IPS-15b (cell line): ENCODE results near the gene GALNT1.

ENCODE experiments used
- H3K27me3 ChIP-seq: one replicate; pipeline ENCODE4 v1.6.1; 2013; ENCODE audit warnings: low read length; ENCODE audit not compliant: control insufficient read depth, insufficient read depth
- H3K36me3 ChIP-seq: one replicate; pipeline ENCODE4 v1.6.1; 2013; ENCODE audit warnings: low read length; ENCODE audit not compliant: control insufficient read depth, insufficient read depth
- H3K4me1 ChIP-seq: one replicate; pipeline ENCODE4 v1.6.1; 2013; ENCODE audit warnings: mild to moderate bottlenecking, low read length; ENCODE audit not compliant: control insufficient read depth, insufficient read depth
- H3K4me3 ChIP-seq: one replicate; pipeline ENCODE4 v1.5.1; 2013; ENCODE audit warnings: low read depth, low read length
- H3K9ac ChIP-seq: one replicate; pipeline ENCODE4 v1.6.1; 2013; ENCODE audit warnings: low read depth, mild to moderate bottlenecking, low read length
- H3K9me3 ChIP-seq: one replicate; pipeline ENCODE4 v1.6.1; 2013; ENCODE audit warnings: mild to moderate bottlenecking, low read length; ENCODE audit not compliant: control insufficient read depth, insufficient read depth

The GALNT1 gene

DNA sequence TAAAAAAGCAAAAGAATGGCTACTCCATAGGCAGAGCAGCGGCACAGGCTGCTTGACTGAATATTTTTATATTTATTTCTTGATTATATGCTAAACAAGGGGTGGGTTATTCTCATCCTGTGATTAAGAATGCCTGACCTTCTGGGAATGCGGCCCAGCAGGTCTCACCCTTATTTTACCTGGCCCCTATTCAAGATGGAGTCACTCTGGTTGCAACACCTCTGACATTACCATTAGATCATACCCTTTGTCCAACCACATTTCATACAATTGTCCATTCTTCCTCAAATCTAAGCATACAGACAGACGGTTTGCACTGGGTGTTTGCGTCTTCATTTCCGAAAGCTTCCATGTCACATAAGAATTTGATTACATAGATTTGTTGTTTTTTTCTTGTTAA is 168.2 kb downstream of the GALNT1 start:
- H3K9ac ChIP-seq: no peak overlapping the region

DNA sequence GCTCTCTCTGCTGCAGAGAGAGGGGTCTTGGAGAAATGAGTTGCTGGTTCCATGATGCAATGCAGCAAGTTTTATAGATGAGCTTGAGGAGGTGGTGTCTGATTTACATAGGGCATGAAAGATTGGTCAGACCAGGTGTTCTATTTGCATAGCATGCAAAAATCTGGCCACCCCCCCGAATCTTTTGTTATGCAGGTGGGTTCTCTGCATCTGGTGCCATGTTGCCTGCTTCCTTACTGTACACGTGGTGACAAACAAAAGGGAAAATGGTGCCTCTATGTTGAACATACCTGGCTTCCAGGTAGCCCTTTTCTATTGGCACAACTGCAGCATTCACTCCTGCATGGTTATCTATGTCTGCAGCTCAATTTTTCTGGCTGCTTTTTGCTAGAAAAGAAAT is 169.4 kb downstream of the GALNT1 start:
- H3K9ac ChIP-seq: no peak overlapping the region
- no peaks in the 10 kb centered on the region for H3K36me3 ChIP-seq

More for the DNA sequence above, 168.2 kb downstream of the GALNT1 start:
- H3K36me3 ChIP-seq: no peaks in the 10 kb centered on the region
- H3K4me3 ChIP-seq: no peak overlapping the region
- peaks cover 5% of the 10 kb centered on the region for H3K4me1 ChIP-seq
- no peaks in the 10 kb centered on the region for H3K27me3 ChIP-seq
- no peaks in the 10 kb centered on the region for H3K9me3 ChIP-seq

DNA sequence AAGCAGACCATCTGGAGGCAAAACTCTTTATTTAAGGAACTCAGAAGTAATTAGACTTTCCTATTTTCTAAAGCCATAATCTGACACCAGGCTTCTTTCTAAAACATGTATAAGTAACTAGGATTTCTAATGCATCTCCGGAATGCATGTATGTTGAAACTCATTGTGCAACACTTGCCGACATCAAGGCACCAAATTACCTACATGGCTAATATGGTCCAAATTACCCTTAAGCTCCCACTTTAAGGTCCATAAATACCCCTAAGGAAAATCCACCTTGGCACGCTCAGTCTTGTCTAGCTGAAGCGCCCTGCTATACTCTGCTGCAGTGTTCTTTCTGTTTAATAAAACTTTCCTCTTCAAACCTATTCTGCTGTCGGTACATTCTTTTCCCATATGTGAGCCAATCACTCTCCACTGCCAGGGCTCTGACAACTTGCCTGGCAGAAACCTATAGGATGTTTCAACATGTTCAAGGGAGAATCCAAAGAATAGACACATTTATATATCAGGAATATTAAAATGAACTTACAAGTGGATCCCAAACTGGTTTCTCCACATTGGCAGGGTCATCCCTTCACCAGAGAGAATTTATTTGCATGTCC is 171.9 kb downstream of the GALNT1 start:
- Histone ChIP-seq H3K9ac (no peak overlapping the region), H3K9me3 (no peaks in the 10 kb centered on the region), H3K4me3 (no peak overlapping the region), H3K27me3 (no peaks in the 10 kb centered on the region), H3K36me3 (no peaks in the 10 kb centered on the region), H3K4me1 (peaks cover 4% of the 10 kb centered on the region)

More for the DNA sequence above, 169.4 kb downstream of the GALNT1 start:
- peaks cover 5% of the 10 kb centered on the region for H3K4me1 ChIP-seq
- H3K27me3 ChIP-seq: no peaks in the 10 kb centered on the region
- no peaks in the 10 kb centered on the region for H3K9me3 ChIP-seq
- H3K4me3 ChIP-seq: no peak overlapping the region

DNA sequence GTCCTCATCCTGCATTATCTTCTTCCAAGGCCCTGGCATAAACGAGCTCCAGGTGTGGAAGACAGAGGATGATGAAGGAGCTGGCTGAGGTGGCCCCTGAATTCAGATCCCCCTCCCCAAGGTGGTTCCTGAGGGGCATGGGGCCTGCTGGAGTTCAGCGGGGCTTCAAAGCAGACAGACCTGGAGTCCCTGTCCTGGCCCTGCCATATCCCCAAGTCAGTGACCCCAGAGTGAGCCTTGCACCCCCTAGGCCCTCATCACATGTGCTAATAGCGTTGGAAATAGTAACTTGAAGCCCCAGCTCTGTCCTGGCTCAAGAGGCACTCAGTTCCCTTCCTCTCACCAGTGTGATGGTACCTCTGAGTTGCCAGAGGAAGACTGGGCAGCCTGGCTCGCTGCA is 172.9 kb downstream of the GALNT1 start:
- Histone ChIP-seq H3K4me3 (no peak overlapping the region), H3K9me3 (no peaks in the 10 kb centered on the region), H3K4me1 (no peaks in the 10 kb centered on the region), H3K9ac (no peak overlapping the region), H3K27me3 (no peaks in the 10 kb centered on the region), H3K36me3 (no peaks in the 10 kb centered on the region)

DNA sequence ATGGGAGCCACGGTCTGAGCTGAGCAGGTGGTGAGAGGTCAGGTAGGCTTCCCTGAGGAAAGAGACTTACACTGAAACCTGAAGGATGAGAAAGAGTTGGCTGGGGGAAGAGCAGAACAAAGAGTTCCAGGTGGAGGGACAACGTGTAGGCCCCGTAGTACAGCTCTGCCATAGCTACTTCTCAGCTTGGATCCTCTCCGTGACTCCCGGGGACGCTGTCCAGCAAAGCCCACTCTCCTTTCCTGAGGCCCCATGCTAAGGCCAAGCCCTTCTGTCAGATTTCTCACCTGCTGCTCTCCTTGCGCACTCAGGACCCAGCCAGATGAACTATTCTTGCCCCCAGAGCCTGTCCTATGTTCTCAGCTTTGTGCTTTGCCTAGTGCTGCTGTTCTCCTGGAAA is 173.8 kb downstream of the GALNT1 start:
- Histone ChIP-seq H3K27me3 (no peaks in the 10 kb centered on the region), H3K9ac (no peak overlapping the region), H3K4me1 (no peaks in the 10 kb centered on the region), H3K9me3 (peaks cover 3% of the 10 kb centered on the region), H3K36me3 (no peaks in the 10 kb centered on the region), H3K4me3 (no peak overlapping the region)

DNA sequence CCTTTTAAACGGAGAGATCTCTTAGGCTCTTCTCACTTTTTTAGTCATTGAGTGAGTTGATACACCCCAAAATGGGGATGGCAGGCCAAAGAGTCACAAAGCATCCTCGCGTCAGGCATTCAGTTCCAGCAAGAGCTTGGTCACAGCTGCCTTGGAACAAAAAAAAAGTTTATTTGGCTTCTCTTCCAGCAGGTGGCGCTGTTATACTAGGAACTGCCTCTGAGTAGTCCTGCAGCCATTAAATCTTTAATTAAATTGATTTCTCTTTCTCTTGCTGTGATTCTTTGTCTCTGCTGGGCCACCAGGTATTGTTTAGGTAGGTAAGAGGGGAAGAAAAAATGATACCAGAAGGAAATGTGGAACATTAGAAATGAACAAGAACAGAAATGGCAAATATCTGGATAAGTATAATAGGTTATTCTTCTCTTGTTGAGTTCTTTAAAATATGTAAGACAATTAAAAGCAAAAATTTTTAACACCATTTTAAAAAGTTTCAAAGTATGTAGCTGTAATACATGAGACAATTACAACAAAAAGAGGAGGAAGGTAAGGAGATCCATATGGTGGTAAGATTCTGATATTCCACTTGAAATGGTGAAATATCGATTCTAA is 175.1 kb downstream of the GALNT1 start:
- Histone ChIP-seq H3K27me3 (no peaks in the 10 kb centered on the region), H3K9me3 (peaks cover 3% of the 10 kb centered on the region), H3K4me3 (no peak overlapping the region), H3K9ac (no peak overlapping the region), H3K4me1 (no peaks in the 10 kb centered on the region), H3K36me3 (no peaks in the 10 kb centered on the region)
